Anterior cingulate cortex (tissue), 58 donors: ENCODE results near the gene DAB2.
"Not testable (repeated sequence)": the region's sequence is repeated elsewhere in the genome, so short reads cannot be mapped to it uniquely, and the experiment has no call there.

Source experiments
- DNase-seq, 58 donors: peaks; one replicate each; lab custom pipeline; 2025; lab: John Stamatoyannopoulos, UW

The DAB2 gene

DNA sequence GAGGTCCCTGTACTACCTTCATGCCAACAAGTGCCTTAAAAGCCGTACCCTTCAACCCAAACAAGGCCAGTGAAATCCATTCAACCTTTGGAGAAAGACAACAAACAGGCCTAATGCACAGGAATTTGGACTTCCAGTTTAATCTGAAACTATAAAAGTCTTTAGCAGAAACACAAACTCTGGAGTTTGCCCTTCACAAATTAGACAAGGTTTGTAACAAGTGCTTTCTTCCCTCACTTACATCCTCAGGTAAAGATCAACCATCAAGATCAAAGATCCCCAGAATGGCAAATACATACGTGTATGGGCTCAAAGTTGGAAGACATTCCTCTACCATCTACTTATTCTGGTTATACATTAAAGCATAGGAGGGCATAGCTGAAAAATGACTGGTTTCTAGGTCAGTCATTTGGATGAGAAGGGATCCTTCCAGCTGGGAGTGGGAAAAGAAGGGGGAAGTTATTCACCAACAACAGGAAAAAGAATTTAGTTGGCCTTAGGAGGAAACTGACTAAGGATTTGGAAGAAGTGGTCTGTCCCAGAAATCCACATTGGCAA is 2.0 kb downstream of the DAB2 start:
- no peak for DNase-seq

DNA sequence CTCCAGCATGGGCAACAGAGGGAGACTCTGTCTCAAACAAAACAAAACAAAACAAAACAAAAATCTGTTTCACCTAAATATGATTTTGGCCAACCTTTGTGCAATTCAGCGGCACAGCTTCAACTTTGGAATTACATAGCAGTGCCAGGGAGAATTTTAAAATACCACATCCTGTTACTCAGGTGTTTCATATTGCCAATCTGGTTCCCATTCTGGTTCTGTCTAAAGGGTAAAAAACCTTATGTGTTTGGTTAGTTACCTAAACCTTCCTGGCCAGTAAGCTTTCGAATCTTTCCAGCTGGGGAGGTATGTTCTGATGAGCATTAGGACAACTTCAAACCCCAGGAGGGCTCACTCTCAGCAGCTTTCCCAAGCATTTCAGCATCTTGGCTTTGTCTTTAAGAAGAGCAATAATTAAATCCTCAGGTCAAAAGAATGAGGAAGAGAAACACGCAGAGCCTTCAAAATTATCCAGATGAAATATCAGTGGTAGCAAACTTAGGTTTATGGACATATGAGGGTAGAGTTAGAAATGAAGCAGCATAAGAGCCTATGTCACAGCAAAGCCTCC is 2.7 kb downstream of the DAB2 start:
- no peak for DNase-seq

GRCh38 chr5:39420482-39421145 is 4.2 kb downstream of the DAB2 start:
- peak in 26 of 58 donors; percentile 6 to 64 (median 20) for DNase-seq

DNA sequence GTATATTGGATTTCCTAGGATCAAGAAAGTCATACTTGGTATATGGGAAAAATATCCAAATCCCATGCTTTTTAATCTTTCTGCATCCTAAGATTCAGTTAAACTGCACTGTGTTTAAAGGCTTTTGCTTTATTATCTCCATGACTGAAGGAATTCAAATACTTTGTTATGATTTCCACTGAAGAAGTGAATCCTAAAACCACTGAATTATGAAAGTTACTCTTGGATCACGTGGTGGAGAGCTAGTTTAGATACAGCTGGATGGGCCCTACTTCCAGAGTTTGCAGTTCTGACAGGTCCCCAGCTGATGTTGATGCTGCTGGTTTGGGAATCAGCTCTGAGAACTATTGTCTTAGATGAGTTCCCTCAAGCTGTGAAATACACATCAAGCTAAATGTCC is 5.0 kb downstream of the DAB2 start:
- no peak for DNase-seq

- no peak for DNase-seq
Observed at GRCh38 chr5:39417979-39418378, 6.8 kb downstream of the DAB2 start.

DNA sequence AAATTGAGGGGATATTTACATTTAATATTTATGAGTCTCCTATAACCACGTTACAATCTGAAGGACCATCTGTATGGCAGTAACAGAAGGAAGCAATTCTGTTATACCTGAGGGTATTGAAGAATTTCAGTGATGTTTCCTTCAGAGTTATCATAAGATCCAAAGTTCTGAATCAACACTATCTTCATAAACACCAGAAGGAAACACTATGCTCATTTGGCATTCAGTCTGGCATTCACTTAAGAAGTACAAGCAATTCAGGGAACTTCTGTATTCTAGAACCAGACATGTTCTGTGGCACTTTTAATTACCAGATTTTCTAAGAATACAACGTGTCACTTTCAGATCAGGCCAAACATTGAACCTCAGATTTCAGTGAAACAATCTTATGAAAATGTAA is 9.6 kb downstream of the DAB2 start:
- no peak for DNase-seq

DNA sequence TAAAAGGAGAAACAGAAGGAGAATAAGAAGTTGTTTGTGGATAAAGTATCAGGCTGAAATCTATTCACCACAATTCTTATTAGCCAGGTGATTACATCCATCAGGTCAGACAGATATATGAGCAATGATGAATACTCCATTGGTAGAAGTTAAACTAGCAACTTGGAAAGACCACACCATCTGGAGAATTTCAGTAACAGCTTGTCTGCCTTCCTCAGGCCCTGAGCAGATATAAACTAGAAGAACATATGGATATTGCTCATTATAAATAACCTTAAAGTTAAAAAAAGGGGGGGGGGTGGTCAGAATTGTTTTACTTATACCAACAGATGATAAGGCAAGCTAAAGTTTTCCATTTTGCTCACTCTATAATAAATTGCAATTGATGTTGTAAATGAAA is 10.4 kb downstream of the DAB2 start:
- no peak for DNase-seq

- DNase-seq = no peak
Observed at GRCh38 chr5:39413771-39414170, 11.0 kb downstream of the DAB2 start.

DNA sequence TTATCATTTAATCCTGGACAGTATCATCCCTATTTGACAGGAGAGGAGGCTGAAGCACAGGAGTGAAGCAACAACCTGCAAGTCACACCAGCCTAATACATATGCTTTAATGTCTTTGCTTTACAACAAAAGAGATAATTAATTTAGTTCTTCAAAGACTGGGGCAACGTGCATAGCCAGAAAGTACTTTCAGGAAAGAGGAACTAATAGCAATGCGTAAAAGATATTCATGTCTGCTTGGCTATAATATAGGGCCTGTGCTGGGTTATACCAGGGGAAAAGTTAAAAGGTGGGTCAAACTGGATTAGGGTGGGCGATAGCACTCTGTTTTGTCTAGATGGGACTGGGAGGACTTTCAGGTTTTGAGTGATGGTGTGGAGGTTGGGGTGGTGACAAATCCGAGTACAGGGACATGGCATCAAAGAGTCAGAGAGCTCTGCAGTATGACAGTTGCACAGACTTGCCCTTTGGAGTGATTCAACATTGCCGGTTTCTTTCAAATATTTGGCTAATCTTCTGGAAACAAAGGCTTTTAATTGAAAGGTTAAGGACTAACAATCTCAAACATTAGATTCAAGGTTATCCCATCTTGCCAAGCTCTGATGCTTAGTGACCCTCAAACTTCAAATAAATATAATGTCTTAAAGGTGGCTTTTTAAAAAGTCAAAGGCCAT is 11.9 kb downstream of the DAB2 start:
- DNase-seq = no peak

- DNase-seq = no peak
Observed at GRCh38 chr5:39411985-39412384, 12.8 kb downstream of the DAB2 start.

- no peak for DNase-seq
Observed at GRCh38 chr5:39411061-39411460, 13.7 kb downstream of the DAB2 start.

- DNase-seq = no peak
Observed at GRCh38 chr5:39409033-39409432, 15.7 kb downstream of the DAB2 start.

DNA sequence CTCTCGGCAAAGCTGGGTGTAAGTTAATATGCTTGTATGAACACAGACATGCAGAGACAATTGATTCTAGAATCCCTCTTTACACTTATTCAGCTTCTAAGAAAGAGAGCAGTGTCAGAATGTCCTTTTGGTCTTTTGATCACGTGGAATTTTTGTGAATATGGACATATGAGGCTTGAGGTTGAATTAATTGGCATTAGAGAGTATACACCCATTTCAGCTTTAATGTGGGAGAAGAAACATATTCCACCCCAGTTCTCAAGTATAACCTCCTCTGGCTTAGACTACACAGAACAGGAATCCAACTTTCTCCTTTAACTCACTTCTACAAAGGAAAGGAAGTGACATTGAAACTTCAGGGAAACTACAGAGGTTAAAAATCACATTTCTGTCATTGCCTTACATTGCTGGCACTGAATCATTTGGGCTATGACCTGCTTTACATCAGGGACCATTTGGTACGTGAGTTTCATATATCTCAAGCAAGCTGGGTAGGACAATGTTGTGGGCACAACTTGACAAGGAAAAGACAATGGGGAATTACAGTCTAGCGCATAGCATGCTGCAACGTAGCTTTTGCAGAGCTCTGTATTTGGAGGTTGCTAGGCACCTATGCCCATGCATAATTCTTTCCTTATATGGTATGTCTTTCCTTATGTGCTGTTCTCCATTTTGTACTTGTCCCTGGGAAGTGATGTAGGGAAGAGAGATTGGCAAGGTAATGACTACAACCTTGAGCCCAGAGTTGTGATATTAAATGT is 19.5 kb downstream of the DAB2 start:
- DNase-seq = no peak

- not testable (repeated sequence) for DNase-seq
Observed at GRCh38 chr5:39403761-39404160, 21.0 kb downstream of the DAB2 start.

DNA sequence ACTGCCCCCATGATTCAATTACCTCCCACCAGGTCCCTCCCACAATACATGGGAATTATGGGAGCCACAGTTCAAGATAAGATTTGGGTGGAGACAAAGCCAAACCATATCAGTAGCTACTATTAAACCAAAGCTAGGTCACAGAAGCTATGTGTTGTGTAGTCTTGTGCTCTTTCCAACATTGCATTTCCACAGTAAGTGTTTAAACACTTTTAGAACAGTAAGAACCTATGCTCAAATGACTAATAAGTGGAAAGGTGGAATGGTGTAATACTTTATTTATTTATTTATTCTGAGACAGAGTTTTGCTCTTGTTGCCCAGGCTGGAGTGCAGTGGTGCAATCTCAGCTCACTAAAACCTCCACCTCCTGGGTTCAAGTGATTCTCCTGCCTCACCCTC is 22.6 kb downstream of the DAB2 start:
- not testable (repeated sequence) for DNase-seq

DNA sequence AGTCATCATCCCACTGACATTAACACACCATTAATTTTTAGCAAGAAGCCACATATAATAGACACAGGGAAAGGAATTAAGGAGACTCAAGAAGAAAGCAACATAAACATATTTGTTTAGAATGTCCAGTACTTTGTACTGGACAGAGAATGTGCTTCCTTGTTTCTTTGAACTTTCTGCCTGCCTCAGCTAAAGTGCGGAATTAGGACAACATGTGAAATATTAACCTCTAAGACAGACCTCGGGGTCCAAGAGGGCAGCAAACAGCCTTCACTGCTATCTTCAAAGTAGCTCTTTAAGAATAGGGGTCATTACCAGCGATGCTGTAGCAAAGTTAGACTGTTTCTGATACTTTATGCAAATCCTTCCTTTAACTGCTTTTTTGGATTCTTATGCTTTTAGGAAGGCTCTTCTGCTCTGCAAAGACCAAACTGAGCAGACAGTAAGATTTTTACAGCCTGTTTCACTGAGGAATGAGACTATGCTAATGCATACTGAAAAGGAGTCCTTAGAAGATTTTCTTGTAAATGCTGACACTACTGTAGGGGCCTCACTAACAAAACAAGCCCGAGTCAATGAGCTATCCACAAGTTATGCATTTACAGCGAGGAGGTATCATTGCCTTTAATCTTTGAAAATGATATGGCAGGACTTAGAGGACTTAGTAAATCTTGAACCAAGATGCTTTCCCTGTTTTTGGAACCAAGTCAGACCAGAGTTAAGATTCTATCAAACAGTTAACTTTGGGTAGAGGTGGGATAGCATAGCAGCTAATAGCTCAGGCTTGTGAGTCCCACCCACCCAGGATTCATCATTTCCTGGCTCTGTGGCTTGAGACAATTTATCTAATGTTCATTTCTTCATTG is 23.8 kb downstream of the DAB2 start:
- no peak for DNase-seq

DNA sequence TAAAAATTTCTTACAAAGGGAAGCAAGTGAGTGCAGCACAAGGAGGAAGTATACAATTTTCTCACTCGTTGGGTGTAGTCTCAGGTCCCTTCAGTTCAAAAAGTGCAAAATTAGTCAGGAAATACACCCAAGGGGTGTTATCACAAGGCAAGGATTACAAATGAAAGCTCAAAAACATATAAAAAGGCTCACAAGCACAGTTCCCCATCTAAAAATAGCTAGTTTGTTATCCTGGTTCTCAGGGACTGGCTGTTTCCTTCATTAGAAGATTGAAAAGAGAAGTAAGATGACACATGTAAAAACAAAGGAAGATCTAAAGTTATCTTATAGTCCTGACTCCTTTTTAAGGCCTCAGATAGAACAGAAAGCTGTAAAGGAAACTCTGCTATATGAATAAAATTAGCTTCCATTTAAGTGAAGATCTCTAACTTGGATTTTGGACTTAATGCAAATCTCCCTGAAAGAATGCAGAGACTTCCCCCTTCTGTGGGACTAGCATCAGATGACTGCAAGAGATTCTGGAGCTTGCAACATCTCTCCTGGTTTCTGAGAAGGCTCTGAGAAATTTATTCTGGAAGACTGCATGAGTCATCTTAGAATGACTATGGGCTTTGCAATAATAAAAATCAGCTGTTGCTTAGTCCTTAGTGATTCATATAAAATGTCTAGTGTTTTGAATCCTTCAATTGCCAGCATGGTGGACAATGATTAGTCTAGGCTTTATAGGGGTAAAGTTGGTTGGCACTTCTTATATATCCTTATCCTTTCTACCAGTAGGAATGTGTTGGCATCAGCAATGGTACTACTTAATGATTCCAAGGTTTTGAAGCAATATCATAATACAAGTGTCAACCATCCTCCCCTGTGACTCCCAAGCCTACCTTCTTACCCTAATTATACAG is 25.4 kb downstream of the DAB2 start:
- DNase-seq = peak in 3 of 58 donors; percentile 3 to 17 (median 9)

DNA sequence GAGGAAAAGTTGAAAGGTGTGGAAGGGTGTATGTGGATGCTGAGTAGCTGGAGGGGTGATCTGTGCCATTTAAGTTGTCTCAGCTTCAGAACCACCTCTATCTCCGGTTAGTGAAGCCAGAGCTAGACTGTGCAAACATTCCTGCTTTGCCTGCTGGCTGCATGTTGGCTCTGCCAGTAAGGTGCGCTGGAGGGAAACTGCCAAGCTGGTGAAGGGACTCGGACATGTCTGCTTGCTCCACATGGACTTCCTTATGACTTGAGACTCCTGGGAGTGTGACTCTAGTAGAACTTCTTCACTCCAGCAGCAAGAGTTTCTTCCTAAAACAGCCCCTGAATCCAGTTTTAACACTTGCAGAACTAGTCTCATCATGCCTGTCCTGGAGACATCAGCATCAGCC is 27.9 kb downstream of the DAB2 start:
- DNase-seq = no peak

DNA sequence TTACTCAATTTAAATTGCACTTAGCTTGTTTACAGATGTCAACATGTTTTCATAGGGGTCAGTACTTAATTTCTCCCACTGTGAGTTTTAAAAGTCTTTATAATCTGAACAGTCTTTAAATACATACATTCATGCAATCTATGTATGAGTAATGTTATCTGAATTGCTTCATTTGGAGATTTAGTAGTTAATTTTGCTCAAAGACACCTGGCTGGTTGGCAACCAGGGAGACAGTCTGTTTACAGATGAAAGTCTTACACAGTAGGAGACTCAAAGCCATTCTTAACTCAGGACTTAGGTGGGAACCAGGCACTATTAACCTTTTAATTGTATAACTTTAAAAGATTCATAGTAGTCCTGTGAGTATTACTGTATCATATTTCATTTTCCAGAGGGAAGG is 29.3 kb downstream of the DAB2 start:
- no peak for DNase-seq
